ENCODE measurements around the gene RAB27A.

The RAB27A gene

GRCh38 chr15:55218056-55218455 is 71.6 kb downstream of the RAB27A start:
- H3K27ac ChIP-seq: no peak overlapping the region

DNA sequence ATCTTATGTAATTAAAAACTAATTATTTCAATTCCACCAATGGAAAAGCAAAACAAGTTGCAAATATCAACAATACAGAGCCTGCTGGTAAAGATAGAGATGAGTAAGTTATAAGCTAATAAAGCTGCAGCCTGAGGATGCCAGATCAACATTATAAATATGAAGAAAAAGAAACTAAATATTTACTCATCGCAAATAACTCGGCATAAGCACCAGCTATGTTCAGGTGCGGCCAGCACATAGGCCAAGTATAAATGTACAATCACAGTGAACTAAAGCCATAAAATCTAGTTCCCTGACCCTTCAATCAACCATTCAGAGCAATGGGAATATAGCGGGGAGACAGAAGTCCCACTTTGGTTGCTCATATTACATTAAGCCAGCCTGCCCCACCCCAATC is 85.1 kb downstream of the RAB27A start:
- no peak overlapping the region for H2AFZ ChIP-seq (ENCODE audit: low read depth)
- no peaks in the 10 kb centered on the region; the same call in 1 of the 2 replicates for H3K36me3 ChIP-seq (ENCODE audit: insufficient read depth)
- H4K20me1 ChIP-seq (ENCODE audit: insufficient read depth): no peaks in the 10 kb centered on the region
- no peak overlapping the region for H3K4me2 ChIP-seq
- no peak overlapping the region for H3K27ac ChIP-seq
- H3K9ac ChIP-seq: no peak overlapping the region
- no peaks in the 10 kb centered on the region for H3K27me3 ChIP-seq (ENCODE audit: insufficient read depth, low read depth)
- TF ChIP-seq, protein P1, sequence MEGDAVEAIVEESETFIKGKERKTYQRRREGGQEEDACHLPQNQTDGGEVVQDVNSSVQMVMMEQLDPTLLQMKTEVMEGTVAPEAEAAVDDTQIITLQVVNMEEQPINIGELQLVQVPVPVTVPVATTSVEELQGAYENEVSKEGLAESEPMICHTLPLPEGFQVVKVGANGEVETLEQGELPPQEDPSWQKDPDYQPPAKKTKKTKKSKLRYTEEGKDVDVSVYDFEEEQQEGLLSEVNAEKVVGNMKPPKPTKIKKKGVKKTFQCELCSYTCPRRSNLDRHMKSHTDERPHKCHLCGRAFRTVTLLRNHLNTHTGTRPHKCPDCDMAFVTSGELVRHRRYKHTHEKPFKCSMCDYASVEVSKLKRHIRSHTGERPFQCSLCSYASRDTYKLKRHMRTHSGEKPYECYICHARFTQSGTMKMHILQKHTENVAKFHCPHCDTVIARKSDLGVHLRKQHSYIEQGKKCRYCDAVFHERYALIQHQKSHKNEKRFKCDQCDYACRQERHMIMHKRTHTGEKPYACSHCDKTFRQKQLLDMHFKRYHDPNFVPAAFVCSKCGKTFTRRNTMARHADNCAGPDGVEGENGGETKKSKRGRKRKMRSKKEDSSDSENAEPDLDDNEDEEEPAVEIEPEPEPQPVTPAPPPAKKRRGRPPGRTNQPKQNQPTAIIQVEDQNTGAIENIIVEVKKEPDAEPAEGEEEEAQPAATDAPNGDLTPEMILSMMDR (conservative IDR thresholded peaks at IDR 0.05; ENCODE audit: low read depth, low read length): no peak
- H3K4me3 ChIP-seq (IDR thresholded peaks at IDR 0.05; ENCODE audit: insufficient read depth, low read depth, low read length): no peak overlapping the region
- no peaks in the 10 kb centered on the region for H3K4me1 ChIP-seq (ENCODE audit: low read depth, poor library complexity, severe bottlenecking)
- H3K79me2 ChIP-seq (ENCODE audit: insufficient read depth, low read depth): no peaks in the 10 kb centered on the region

More at GRCh38 chr15:55218056-55218455, 71.6 kb downstream of the RAB27A start:
- Histone ChIP-seq H3K9ac (no peak overlapping the region), H2AFZ (ENCODE audit: low read depth) (no peak overlapping the region), H4K20me1 (ENCODE audit: insufficient read depth) (no peaks in the 10 kb centered on the region), H3K36me3 (ENCODE audit: insufficient read depth) (no peaks in the 10 kb centered on the region), H3K4me1 (ENCODE audit: low read depth, poor library complexity, severe bottlenecking) (peaks cover 23% of the 10 kb centered on the region), H3K27me3 (ENCODE audit: insufficient read depth, low read depth) (no peaks in the 10 kb centered on the region), H3K4me2 (no peak overlapping the region), H3K79me2 (ENCODE audit: insufficient read depth, low read depth) (no peaks in the 10 kb centered on the region), H3K4me3 (IDR thresholded peaks at IDR 0.05; ENCODE audit: insufficient read depth, low read depth, low read length) (no peak overlapping the region)
- TF ChIP-seq, protein P1 (conservative IDR thresholded peaks at IDR 0.05; ENCODE audit: low read depth, low read length): no peak

GRCh38 chr15:55202206-55202605 is 87.4 kb downstream of the RAB27A start:
- no peak overlapping the region for H2AFZ ChIP-seq (ENCODE audit: low read depth)
- H3K9ac ChIP-seq: no peak overlapping the region
- H3K36me3 ChIP-seq (ENCODE audit: insufficient read depth): no peaks in the 10 kb centered on the region; the same call in 1 of the 2 replicates
- peaks cover 10% of the 10 kb centered on the region for H3K4me1 ChIP-seq (ENCODE audit: low read depth, poor library complexity, severe bottlenecking)
- TF ChIP-seq, protein P1 (conservative IDR thresholded peaks at IDR 0.05; ENCODE audit: low read depth, low read length): no peak
- no peaks in the 10 kb centered on the region for H3K79me2 ChIP-seq (ENCODE audit: insufficient read depth, low read depth)
- H3K27ac ChIP-seq: no peak overlapping the region
- H3K27me3 ChIP-seq (ENCODE audit: insufficient read depth, low read depth): no peaks in the 10 kb centered on the region
- no peak overlapping the region for H3K4me2 ChIP-seq
- H4K20me1 ChIP-seq (ENCODE audit: insufficient read depth): no peaks in the 10 kb centered on the region
- no peak overlapping the region for H3K4me3 ChIP-seq (IDR thresholded peaks at IDR 0.05; ENCODE audit: insufficient read depth, low read depth, low read length)

DNA sequence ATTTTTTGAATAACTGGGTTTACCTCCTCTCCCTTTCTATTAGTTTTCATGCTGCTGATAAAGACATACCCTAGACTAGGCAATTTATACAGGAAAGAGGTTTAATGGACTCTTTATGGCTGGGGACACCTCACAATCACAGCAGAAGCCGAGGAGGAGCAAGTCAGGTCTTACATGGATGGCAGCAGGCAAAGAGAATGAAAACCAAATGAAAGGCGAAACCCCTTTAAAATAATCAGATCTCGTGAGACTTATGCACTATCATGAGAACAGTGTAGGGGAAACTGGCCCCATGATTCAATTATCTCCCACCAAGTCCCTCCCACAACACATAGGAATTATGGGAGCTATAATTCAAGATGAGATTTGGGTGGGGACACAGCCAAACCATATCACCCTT is 90.9 kb downstream of the RAB27A start:
- Histone ChIP-seq H4K20me1 (ENCODE audit: insufficient read depth) (peaks cover 5% of the 10 kb centered on the region), H3K4me1 (ENCODE audit: low read depth, poor library complexity, severe bottlenecking) (peaks cover 32% of the 10 kb centered on the region), H3K79me2 (ENCODE audit: insufficient read depth, low read depth) (peaks cover 29% of the 10 kb centered on the region), H3K4me3 (IDR thresholded peaks at IDR 0.05; ENCODE audit: insufficient read depth, low read depth, low read length) (no peak overlapping the region), H2AFZ (ENCODE audit: low read depth) (no peak overlapping the region), H3K36me3 (ENCODE audit: insufficient read depth) (no peaks in the 10 kb centered on the region), H3K27me3 (ENCODE audit: insufficient read depth, low read depth) (no peaks in the 10 kb centered on the region), H3K27ac (no peak overlapping the region), H3K9ac (no peak overlapping the region), H3K4me2 (no peak overlapping the region)
- TF ChIP-seq, protein P1 (conservative IDR thresholded peaks at IDR 0.05; ENCODE audit: low read depth, low read length): no peak

All from KMS-11 (cell line).